ENCODE measurements around the gene TMEM239. TPM values are rescaled to one million over a fixed set of nuclear protein-coding genes. Genes with fewer than 3 reads are reported as not detected.

TMEM239 gene
- polyA plus RNA-seq, 2 of the 4 experiments (the other 2 are of a cell fraction): not detected

GRCh38 chr20:2865630-2866029, 49.5 kb downstream of the TMEM239 start:
- Histone ChIP-seq H3K27ac (no peak overlapping the region), H3K4me3 (no peak overlapping the region), H3K4me1 (peaks cover 15% of the 10 kb centered on the region), H3K9me3 (no peaks in the 10 kb centered on the region), H3K4me2 (no peak overlapping the region)
- no peak for FAIRE-seq
- DNase-seq (ENCODE audit: low read depth in 1 of 2, low spot score in 1 of 2): no peak
- WGBS (ENCODE audit: missing lambda C conversion rate): 98% methylated on average over 3 of the region's 3 CpGs
- ATAC-seq: peak in 1 of 2 experiments; percentile 35; a peak in 2 of 6 replicates
- ChIA-PET CTCF (interaction anchor here (0.6 to 2.9 kb wide), 10 partner anchors 10 to 124 kb away, joined by 3 to 21 read pairs (median 4); no protein-coding TSS in a partner anchor), POLR2A (no interaction called here)
- TF ChIP-seq KDM1A (IDR thresholded peaks at IDR 0.05; ENCODE audit: low read depth): no peak
- no peak for TF ChIP-seq RFX5 (IDR thresholded peaks at IDR 0.05)
- TF ChIP-seq RNF2 (IDR thresholded peaks at IDR 0.05; ENCODE audit: borderline replicate concordance, low read depth): no peak
- peak in 1 of 2 experiments; percentile 37; a peak in 2 of 5 replicates for TF ChIP-seq RAD21 (conservative IDR thresholded peaks at IDR 0.05 in 1 of 2, IDR thresholded peaks at IDR 0.05 in 1 of 2)
- TF ChIP-seq, protein P1, sequence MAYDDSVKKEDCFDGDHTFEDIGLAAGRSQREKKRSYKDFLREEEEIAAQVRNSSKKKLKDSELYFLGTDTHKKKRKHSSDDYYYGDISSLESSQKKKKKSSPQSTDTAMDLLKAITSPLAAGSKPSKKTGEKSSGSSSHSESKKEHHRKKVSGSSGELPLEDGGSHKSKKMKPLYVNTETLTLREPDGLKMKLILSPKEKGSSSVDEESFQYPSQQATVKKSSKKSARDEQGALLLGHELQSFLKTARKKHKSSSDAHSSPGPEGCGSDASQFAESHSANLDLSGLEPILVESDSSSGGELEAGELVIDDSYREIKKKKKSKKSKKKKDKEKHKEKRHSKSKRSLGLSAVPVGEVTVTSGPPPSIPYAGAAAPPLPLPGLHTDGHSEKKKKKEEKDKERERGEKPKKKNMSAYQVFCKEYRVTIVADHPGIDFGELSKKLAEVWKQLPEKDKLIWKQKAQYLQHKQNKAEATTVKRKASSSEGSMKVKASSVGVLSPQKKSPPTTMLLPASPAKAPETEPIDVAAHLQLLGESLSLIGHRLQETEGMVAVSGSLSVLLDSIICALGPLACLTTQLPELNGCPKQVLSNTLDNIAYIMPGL (CRISPR knock-in tag; IDR thresholded peaks at IDR 0.05; ENCODE audit: borderline replicate concordance): no peak
- TF ChIP-seq, protein P2, sequence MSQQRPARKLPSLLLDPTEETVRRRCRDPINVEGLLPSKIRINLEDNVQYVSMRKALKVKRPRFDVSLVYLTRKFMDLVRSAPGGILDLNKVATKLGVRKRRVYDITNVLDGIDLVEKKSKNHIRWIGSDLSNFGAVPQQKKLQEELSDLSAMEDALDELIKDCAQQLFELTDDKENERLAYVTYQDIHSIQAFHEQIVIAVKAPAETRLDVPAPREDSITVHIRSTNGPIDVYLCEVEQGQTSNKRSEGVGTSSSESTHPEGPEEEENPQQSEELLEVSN (IDR thresholded peaks at IDR 0.05; ENCODE audit: borderline replicate concordance, low read depth): no peak

DNA sequence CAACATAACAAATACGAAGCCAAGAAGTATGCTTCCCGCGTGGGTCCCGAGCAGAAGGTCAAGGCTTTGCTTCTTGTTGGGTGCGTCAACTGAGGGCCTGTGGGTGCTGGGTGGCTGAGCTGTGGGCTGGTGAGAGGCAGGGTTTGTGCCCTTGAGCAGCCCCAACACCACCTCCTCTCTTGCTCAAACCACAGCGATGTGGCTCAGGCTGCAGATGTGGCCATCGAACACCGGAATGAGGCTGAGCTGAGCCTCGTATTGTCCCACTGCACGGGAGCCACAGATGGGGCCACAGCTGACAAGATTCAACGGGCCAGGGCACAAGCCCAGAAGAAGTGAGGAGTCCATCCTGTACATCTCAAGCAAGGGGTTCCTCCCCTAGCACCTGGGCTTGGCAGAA, 50.1 kb downstream of the TMEM239 start:
- H3K4me1 ChIP-seq: peaks cover 21% of the 10 kb centered on the region
- CTCF ChIA-PET: interaction anchor here (0.6 to 2.9 kb wide), 5 partner anchors 11 to 113 kb away, joined by 3 to 21 read pairs (median 4); no protein-coding TSS in a partner anchor

GRCh38 chr20:2867081-2867864, 51.1 kb downstream of the TMEM239 start:
- DNase-seq (ENCODE audit: low read depth in 1 of 2, low spot score in 1 of 2) (no peak), FAIRE-seq (no peak), ATAC-seq (no peak)
- H3K4me2 ChIP-seq: no peak overlapping the region
- 88% methylated on average over 12 of the region's 12 CpGs for WGBS (ENCODE audit: missing lambda C conversion rate)
- POLR2A ChIA-PET: no interaction called here
- peaks cover 24% of the 10 kb centered on the region for H3K4me1 ChIP-seq
- no peak overlapping the region for H3K27ac ChIP-seq
- no peaks in the 10 kb centered on the region for H3K9me3 ChIP-seq
- H3K4me3 ChIP-seq: no peak overlapping the region
- TF ChIP-seq FOXS1 (CRISPR knock-in tag; IDR thresholded peaks at IDR 0.05) (no peak), POLR2A (IDR thresholded peaks at IDR 0.05; ENCODE audit: low read length) (no peak), JUNB (IDR thresholded peaks at IDR 0.05) (no peak), CEBPB (IDR thresholded peaks at IDR 0.05) (no peak), NPAS2 (CRISPR knock-in tag; IDR thresholded peaks at IDR 0.05; ENCODE audit: borderline replicate concordance) (no peak), MYC (IDR thresholded peaks at IDR 0.05; ENCODE audit: borderline replicate concordance, low read length) (no peak), HDAC2 (IDR thresholded peaks at IDR 0.05) (no peak), RARB (CRISPR knock-in tag; IDR thresholded peaks at IDR 0.05) (no peak), MAFK (IDR thresholded peaks at IDR 0.05; ENCODE audit: partially characterized antibody) (no peak)
- TF ChIP-seq, protein P3, sequence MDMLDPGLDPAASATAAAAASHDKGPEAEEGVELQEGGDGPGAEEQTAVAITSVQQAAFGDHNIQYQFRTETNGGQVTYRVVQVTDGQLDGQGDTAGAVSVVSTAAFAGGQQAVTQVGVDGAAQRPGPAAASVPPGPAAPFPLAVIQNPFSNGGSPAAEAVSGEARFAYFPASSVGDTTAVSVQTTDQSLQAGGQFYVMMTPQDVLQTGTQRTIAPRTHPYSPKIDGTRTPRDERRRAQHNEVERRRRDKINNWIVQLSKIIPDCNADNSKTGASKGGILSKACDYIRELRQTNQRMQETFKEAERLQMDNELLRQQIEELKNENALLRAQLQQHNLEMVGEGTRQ (IDR thresholded peaks at IDR 0.05): no peak
- TF ChIP-seq, protein P4, sequence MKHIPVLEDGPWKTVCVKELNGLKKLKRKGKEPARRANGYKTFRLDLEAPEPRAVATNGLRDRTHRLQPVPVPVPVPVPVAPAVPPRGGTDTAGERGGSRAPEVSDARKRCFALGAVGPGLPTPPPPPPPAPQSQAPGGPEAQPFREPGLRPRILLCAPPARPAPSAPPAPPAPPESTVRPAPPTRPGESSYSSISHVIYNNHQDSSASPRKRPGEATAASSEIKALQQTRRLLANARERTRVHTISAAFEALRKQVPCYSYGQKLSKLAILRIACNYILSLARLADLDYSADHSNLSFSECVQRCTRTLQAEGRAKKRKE (CRISPR knock-in tag; IDR thresholded peaks at IDR 0.05; ENCODE audit: low read depth): no peak
- CTCF ChIA-PET: interaction anchor here (1.3 to 2.5 kb wide), 3 partner anchors 15 to 114 kb away, joined by 3 to 7 read pairs (median 4); no protein-coding TSS in a partner anchor

More for the DNA sequence above, 50.1 kb downstream of the TMEM239 start:
- no peak for TF ChIP-seq RNF2 (IDR thresholded peaks at IDR 0.05; ENCODE audit: borderline replicate concordance, low read depth)
- TF ChIP-seq SREBF2 (IDR thresholded peaks at IDR 0.05): no peak
- no peak for TF ChIP-seq EHF (CRISPR knock-in tag; IDR thresholded peaks at IDR 0.05)
- no peak for TF ChIP-seq HOXB5 (CRISPR knock-in tag; IDR thresholded peaks at IDR 0.05)
- TF ChIP-seq KDM1A (IDR thresholded peaks at IDR 0.05; ENCODE audit: low read depth): no peak
- TF ChIP-seq PHF8 (IDR thresholded peaks at IDR 0.05; ENCODE audit: borderline replicate concordance, low read depth): no peak
- no peak for TF ChIP-seq HOXA7 (CRISPR knock-in tag; IDR thresholded peaks at IDR 0.05)
- TF ChIP-seq, protein P5, sequence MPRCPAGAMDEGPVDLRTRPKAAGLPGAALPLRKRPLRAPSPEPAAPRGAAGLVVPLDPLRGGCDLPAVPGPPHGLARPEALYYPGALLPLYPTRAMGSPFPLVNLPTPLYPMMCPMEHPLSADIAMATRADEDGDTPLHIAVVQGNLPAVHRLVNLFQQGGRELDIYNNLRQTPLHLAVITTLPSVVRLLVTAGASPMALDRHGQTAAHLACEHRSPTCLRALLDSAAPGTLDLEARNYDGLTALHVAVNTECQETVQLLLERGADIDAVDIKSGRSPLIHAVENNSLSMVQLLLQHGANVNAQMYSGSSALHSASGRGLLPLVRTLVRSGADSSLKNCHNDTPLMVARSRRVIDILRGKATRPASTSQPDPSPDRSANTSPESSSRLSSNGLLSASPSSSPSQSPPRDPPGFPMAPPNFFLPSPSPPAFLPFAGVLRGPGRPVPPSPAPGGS (IDR thresholded peaks at IDR 0.05): no peak
- FAIRE-seq: no peak
- H3K9me3 ChIP-seq: no peaks in the 10 kb centered on the region
- POLR2A ChIA-PET: no interaction called here
- no peak for ATAC-seq
- H3K4me2 ChIP-seq: no peak overlapping the region
- DNase-seq (ENCODE audit: low read depth in 1 of 2, low spot score in 1 of 2): no peak
- H3K4me3 ChIP-seq: no peak overlapping the region
- H3K27ac ChIP-seq: no peak overlapping the region
- 92% methylated on average over 11 of the region's 11 CpGs for WGBS (ENCODE audit: missing lambda C conversion rate)

Data from A549 (cell line).